Measurements from ENCODE around the gene MALRD1.

The MALRD1 gene

DNA sequence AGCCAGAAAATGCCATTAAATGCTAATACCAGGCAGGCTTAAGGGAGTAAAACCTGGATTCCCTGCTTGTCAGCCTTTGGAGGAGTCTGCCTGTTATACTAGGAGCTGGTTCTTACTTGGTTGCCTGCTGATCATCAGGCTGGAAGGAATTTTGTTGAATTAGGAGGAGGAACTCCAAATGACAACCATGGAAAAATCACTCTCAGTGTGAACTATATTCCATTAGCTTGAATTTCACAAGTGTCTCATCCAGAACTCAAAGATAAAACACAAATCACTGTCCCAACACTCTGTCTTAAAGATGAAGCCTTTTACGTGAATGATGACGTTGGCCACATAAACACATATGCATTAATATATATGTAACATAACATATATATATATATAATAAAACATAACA, 528.8 kb downstream of the MALRD1 start:
- Histone ChIP-seq H3K4me3 (ENCODE audit: low read length) (no peak overlapping the region), H3K4me1 (ENCODE audit: control insufficient read depth, insufficient read depth, low read length) (no peaks in the 10 kb centered on the region), H3K27ac (ENCODE audit: low read depth, low read length) (no peak overlapping the region), H3K27me3 (ENCODE audit: control insufficient read depth, insufficient read depth, low read length) (no peaks in the 10 kb centered on the region), H3K36me3 (ENCODE audit: control insufficient read depth, insufficient read depth, low read length) (no peaks in the 10 kb centered on the region), H3K9ac (ENCODE audit: low read length) (no peak overlapping the region)

- no peak overlapping the region for H3K27ac ChIP-seq (ENCODE audit: low read depth, low read length)
- H3K4me3 ChIP-seq (ENCODE audit: low read length), result no peak overlapping the region
- H3K4me1 ChIP-seq (ENCODE audit: control insufficient read depth, insufficient read depth, low read length), result no peaks in the 10 kb centered on the region
Measured at GRCh38 chr10:19577807-19578206, 529.2 kb downstream of the MALRD1 start.

GRCh38 chr10:19578571-19578970, 530.0 kb downstream of the MALRD1 start:
- no peaks in the 10 kb centered on the region for H3K36me3 ChIP-seq (ENCODE audit: control insufficient read depth, insufficient read depth, low read length)
- H3K9ac ChIP-seq (ENCODE audit: low read length), result no peak overlapping the region
- H3K4me1 ChIP-seq (ENCODE audit: control insufficient read depth, insufficient read depth, low read length), result no peaks in the 10 kb centered on the region
- H3K27me3 ChIP-seq (ENCODE audit: control insufficient read depth, insufficient read depth, low read length), result no peaks in the 10 kb centered on the region
- H3K4me3 ChIP-seq (ENCODE audit: low read length), result no peak overlapping the region
- H3K27ac ChIP-seq (ENCODE audit: low read depth, low read length), result no peak overlapping the region

More at GRCh38 chr10:19577807-19578206, 529.2 kb downstream of the MALRD1 start:
- Histone ChIP-seq H3K27me3 (ENCODE audit: control insufficient read depth, insufficient read depth, low read length) (no peaks in the 10 kb centered on the region), H3K36me3 (ENCODE audit: control insufficient read depth, insufficient read depth, low read length) (no peaks in the 10 kb centered on the region), H3K9ac (ENCODE audit: low read length) (no peak overlapping the region)

- H3K36me3 ChIP-seq (ENCODE audit: control insufficient read depth, insufficient read depth, low read length), result no peaks in the 10 kb centered on the region
- H3K27ac ChIP-seq (ENCODE audit: low read depth, low read length), result no peak overlapping the region
- no peak overlapping the region for H3K4me3 ChIP-seq (ENCODE audit: low read length)
- no peaks in the 10 kb centered on the region for H3K4me1 ChIP-seq (ENCODE audit: control insufficient read depth, insufficient read depth, low read length)
- H3K27me3 ChIP-seq (ENCODE audit: control insufficient read depth, insufficient read depth, low read length), result no peaks in the 10 kb centered on the region
- no peak overlapping the region for H3K9ac ChIP-seq (ENCODE audit: low read length)
Measured at GRCh38 chr10:19579761-19580545, 531.4 kb downstream of the MALRD1 start.

GRCh38 chr10:19580691-19581090, 532.1 kb downstream of the MALRD1 start:
- Histone ChIP-seq H3K4me1 (ENCODE audit: control insufficient read depth, insufficient read depth, low read length) (no peaks in the 10 kb centered on the region), H3K27me3 (ENCODE audit: control insufficient read depth, insufficient read depth, low read length) (no peaks in the 10 kb centered on the region), H3K27ac (ENCODE audit: low read depth, low read length) (no peak overlapping the region), H3K36me3 (ENCODE audit: control insufficient read depth, insufficient read depth, low read length) (no peaks in the 10 kb centered on the region), H3K9ac (ENCODE audit: low read length) (no peak overlapping the region), H3K4me3 (ENCODE audit: low read length) (no peak overlapping the region)

DNA sequence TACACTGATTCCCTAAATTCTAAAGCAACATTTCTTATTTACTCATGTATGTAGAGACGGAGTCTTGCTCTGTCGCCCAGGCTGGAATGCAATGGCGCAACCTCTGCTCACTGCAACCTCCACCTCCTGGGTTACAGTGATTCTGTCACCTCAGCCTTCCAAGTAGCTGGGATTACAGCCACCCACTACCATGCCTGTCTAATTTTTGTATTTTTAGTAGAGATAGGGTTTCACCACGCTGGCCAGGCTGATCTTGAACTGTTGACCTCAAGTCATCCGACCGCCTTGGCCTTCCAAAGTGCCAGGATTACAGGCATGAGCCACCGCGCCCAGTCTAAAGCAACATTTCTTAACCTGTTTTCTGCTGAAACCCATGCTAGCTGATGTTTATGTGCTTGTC, 540.0 kb downstream of the MALRD1 start:
- H3K27me3 ChIP-seq (ENCODE audit: control insufficient read depth, insufficient read depth, low read length), result no peaks in the 10 kb centered on the region
- H3K4me3 ChIP-seq (ENCODE audit: low read length), result no peak overlapping the region
- H3K36me3 ChIP-seq (ENCODE audit: control insufficient read depth, insufficient read depth, low read length), result no peaks in the 10 kb centered on the region
- no peak overlapping the region for H3K9ac ChIP-seq (ENCODE audit: low read length)
- no peak overlapping the region for H3K27ac ChIP-seq (ENCODE audit: low read depth, low read length)
- no peaks in the 10 kb centered on the region for H3K4me1 ChIP-seq (ENCODE audit: control insufficient read depth, insufficient read depth, low read length)

- H3K27ac ChIP-seq (ENCODE audit: low read depth, low read length), result no peak overlapping the region
- no peaks in the 10 kb centered on the region for H3K27me3 ChIP-seq (ENCODE audit: control insufficient read depth, insufficient read depth, low read length)
- no peak overlapping the region for H3K9ac ChIP-seq (ENCODE audit: low read length)
- no peak overlapping the region for H3K4me3 ChIP-seq (ENCODE audit: low read length)
- H3K4me1 ChIP-seq (ENCODE audit: control insufficient read depth, insufficient read depth, low read length), result no peaks in the 10 kb centered on the region
- H3K36me3 ChIP-seq (ENCODE audit: control insufficient read depth, insufficient read depth, low read length), result no peaks in the 10 kb centered on the region
Measured at GRCh38 chr10:19592276-19592675, 543.7 kb downstream of the MALRD1 start.

GRCh38 chr10:19595212-19595845, 546.7 kb downstream of the MALRD1 start:
- H3K27me3 ChIP-seq (ENCODE audit: control insufficient read depth, insufficient read depth, low read length), result no peaks in the 10 kb centered on the region
- no peaks in the 10 kb centered on the region for H3K36me3 ChIP-seq (ENCODE audit: control insufficient read depth, insufficient read depth, low read length)
- H3K4me3 ChIP-seq (ENCODE audit: low read length), result no peak overlapping the region
- H3K4me1 ChIP-seq (ENCODE audit: control insufficient read depth, insufficient read depth, low read length), result no peaks in the 10 kb centered on the region
- no peak overlapping the region for H3K9ac ChIP-seq (ENCODE audit: low read length)
- no peak overlapping the region for H3K27ac ChIP-seq (ENCODE audit: low read depth, low read length)

GRCh38 chr10:19605806-19606205, 557.2 kb downstream of the MALRD1 start:
- Histone ChIP-seq H3K4me3 (ENCODE audit: low read length) (no peak overlapping the region), H3K27me3 (ENCODE audit: control insufficient read depth, insufficient read depth, low read length) (no peaks in the 10 kb centered on the region), H3K27ac (ENCODE audit: low read depth, low read length) (no peak overlapping the region), H3K4me1 (ENCODE audit: control insufficient read depth, insufficient read depth, low read length) (no peaks in the 10 kb centered on the region), H3K36me3 (ENCODE audit: control insufficient read depth, insufficient read depth, low read length) (no peaks in the 10 kb centered on the region), H3K9ac (ENCODE audit: low read length) (no peak overlapping the region)

- Histone ChIP-seq H3K9ac (ENCODE audit: low read length) (no peak overlapping the region), H3K36me3 (ENCODE audit: control insufficient read depth, insufficient read depth, low read length) (no peaks in the 10 kb centered on the region), H3K27ac (ENCODE audit: low read depth, low read length) (no peak overlapping the region), H3K4me3 (ENCODE audit: low read length) (no peak overlapping the region), H3K27me3 (ENCODE audit: control insufficient read depth, insufficient read depth, low read length) (no peaks in the 10 kb centered on the region), H3K4me1 (ENCODE audit: control insufficient read depth, insufficient read depth, low read length) (no peaks in the 10 kb centered on the region)
Measured at GRCh38 chr10:19606968-19607367, 558.4 kb downstream of the MALRD1 start.

DNA sequence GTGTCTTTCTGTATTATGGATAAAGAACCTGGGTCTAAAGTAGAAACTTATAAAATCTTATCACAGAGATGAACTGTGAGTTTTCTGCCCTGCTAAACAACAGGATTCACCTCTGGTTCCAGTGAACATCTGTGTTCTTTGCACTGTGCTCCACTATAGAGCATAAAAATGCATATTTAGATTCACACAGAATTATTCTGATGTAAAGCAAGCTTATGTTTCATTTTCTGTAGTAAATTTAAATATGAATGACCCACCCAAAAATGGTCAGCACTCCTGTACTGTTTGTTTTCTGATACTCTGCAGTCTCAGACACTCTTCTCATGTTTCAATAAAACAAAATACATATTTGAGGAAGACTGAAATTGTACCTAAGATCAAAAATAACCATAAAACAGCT, 563.2 kb downstream of the MALRD1 start:
- Histone ChIP-seq H3K4me1 (ENCODE audit: control insufficient read depth, insufficient read depth, low read length) (no peaks in the 10 kb centered on the region), H3K4me3 (ENCODE audit: low read length) (no peak overlapping the region), H3K27ac (ENCODE audit: low read depth, low read length) (no peak overlapping the region), H3K9ac (ENCODE audit: low read length) (no peak overlapping the region), H3K36me3 (ENCODE audit: control insufficient read depth, insufficient read depth, low read length) (no peaks in the 10 kb centered on the region), H3K27me3 (ENCODE audit: control insufficient read depth, insufficient read depth, low read length) (no peaks in the 10 kb centered on the region)

- Histone ChIP-seq H3K36me3 (ENCODE audit: control insufficient read depth, insufficient read depth, low read length) (no peaks in the 10 kb centered on the region), H3K27ac (ENCODE audit: low read depth, low read length) (no peak overlapping the region), H3K27me3 (ENCODE audit: control insufficient read depth, insufficient read depth, low read length) (no peaks in the 10 kb centered on the region), H3K9ac (ENCODE audit: low read length) (no peak overlapping the region), H3K4me3 (ENCODE audit: low read length) (no peak overlapping the region), H3K4me1 (ENCODE audit: control insufficient read depth, insufficient read depth, low read length) (no peaks in the 10 kb centered on the region)
Measured at GRCh38 chr10:19616966-19617365, 568.4 kb downstream of the MALRD1 start.

- H3K9ac ChIP-seq (ENCODE audit: low read length), result no peak overlapping the region
- H3K36me3 ChIP-seq (ENCODE audit: control insufficient read depth, insufficient read depth, low read length), result no peaks in the 10 kb centered on the region
- H3K4me3 ChIP-seq (ENCODE audit: low read length), result no peak overlapping the region
- no peaks in the 10 kb centered on the region for H3K4me1 ChIP-seq (ENCODE audit: control insufficient read depth, insufficient read depth, low read length)
- H3K27ac ChIP-seq (ENCODE audit: low read depth, low read length), result no peak overlapping the region
- H3K27me3 ChIP-seq (ENCODE audit: control insufficient read depth, insufficient read depth, low read length), result no peaks in the 10 kb centered on the region
Measured at GRCh38 chr10:19620811-19621210, 572.2 kb downstream of the MALRD1 start.

Data from rectal smooth muscle tissue (tissue), 1 donor.